Activated CD4-positive, alpha-beta T cell treated with anti-CD3 and anti-CD28 coated beads, Interleukin-2, amount 50 U/mL, for 24 hours (primary cell): ENCODE measurements around the gene CDCA7.
"Not testable (repeated sequence)": the region's sequence is repeated elsewhere in the genome, so short reads cannot be mapped to it uniquely, and the experiment has no call there.

Experiments used
- DNase-seq, 2 donors: peaks; one replicate each; pipeline ENCODE4 v3.0.0-alpha.2; 2020; ENCODE audit warnings: low read depth in 1 of 2, low spot score in 1 of 2

The CDCA7 gene

DNA sequence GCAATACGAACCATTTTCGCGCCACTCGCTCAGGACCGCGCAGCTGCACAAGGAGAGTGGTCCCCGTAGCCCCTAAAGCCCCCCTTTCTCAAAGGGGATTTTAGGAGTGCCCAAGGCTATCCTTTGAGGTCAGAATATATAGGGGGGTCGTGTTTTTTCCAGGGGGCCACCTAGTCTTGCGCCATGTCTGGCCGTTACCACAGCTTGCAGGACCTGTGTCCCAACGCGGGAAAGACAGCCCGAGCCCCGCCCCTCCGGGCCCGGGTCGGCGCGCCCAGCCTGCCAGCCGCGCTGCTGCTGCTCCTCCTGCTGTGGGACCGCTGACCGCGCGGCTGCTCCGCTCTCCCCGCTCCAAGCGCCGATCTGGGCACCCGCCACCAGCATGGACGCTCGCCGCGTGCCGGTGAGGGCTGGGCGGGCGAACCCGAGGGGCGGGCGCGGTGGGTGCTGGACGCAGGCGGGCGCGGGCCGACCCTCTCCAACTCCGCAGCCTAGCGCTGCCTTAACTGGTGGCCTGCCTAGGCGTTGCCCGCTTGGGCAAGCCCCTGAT is at the start of gene CDCA7:
Gene CDCA7 (plus strand): TSS at position 291 of the 550 bp plus-strand sequence. CDS start 92 bp downstream, at position 383.
- DNase-seq: peak; percentile 43 to 47

- no peak for DNase-seq
Observed at GRCh38 chr2:173305303-173305702, 49.4 kb upstream of the CDCA7 start.

DNA sequence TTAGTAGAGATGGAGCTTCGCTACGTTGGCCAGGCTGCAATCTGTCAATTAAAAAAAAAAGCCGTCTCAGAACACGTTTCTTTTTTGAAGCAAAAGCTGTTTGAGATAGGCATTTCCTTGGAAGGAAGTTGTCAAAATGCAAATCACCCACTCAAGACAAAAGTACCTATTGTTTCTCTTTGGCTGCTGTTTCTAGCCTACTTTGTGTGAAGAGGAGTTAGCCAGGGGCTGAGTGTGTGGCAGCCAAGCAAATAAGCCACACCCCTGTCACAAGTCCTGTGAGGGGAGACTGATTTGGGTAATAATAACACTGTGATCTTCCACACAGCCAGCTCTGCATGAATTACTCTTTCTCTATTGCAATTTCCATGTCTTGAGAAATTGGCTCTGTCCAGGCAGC is 47.4 kb upstream of the CDCA7 start:
- DNase-seq: no peak

DNA sequence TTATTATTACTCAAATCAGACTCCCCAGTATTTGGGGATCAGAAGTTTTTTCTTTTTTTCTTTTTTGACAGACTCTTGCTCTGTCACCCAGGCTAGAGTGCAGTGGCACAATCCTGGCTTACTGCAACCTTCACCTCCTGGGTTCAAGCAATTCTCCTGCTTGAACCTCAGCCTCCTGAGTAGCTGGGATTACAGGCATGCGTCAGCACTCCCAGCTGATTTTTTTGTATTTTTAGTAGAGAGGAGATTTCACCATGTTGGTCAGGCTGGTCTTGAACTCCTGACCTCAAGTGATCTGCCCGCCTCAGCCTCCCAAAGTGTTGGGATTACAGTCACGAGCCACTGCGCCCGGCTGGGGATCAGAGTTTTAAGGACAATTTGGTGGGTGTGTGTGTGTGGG is 45.3 kb upstream of the CDCA7 start:
- DNase-seq: not testable (repeated sequence)

DNA sequence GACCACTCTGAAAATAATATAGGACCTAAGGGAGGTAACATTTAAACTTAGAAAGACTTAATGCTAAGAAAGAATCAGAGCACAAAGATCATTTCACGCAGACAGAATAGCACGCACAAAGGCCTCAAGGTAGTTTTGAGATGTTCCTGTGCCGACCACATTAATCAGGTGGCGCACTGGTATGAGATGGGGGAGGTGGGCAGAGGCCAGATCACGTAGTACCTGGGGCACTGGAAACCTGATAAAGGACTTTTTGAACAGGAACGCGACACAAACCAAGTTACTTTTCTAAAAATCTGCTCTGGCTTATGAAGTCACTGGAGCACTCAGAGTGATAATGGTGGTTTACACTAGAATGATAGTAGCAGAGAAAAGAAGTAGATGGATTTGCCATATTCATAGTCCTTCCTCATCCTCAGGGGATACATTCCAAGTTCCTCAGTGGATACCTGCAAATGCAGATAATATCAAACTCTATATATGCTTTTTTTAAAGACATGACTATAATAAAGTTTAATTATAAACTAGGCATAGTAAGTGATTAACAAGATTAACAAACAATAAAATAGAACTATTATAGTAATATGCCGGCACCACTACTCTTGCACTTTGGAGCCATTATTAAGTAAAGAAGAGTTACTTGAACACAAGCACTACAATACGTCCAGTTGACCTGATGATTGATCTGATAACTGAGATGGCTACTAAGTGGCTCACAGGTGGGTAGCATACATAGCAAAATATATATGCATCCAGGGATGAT is 42.6 kb upstream of the CDCA7 start:
- no peak for DNase-seq

DNA sequence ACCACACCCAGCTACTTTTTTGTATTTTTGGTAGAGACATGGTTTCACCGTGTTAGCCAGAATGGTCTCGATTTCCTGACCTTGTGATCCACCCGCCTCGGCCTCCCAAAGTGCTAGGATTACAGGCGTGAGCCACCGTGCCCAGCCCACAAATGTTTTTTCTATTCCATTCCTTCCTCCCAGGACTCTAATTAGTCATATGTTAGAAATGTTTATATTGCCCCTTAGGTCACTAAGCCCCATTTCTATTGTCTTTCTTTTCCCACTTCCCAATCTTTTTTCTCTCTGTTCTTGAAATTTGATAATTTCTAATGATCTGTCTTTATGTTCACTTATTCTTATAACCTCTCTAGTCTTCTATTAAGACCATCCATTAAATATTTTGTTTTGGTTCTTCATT is 31.3 kb upstream of the CDCA7 start:
- DNase-seq: no peak

GRCh38 chr2:173326806-173327205 is 27.9 kb upstream of the CDCA7 start:
- no peak for DNase-seq

GRCh38 chr2:173327421-173327820 is 27.3 kb upstream of the CDCA7 start:
- DNase-seq: no peak

DNA sequence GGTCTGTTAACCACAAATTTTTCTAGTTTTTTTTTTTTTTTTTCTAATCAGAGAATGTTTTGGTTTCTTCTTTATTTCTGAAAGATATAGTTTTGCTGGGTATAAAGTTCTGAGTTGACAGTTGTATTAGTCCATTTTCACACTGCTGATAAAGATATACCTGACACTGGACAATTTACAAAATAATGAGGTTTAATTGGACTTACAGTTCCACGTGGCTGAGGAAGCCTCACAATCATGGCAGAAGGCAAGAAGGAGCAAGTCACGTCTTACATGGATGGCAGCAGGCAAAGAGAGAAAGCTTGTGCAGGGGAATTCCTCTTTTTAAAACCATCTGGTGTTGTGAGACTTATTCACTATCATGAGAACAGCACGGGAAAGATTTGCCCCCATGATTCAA is 21.7 kb upstream of the CDCA7 start:
- DNase-seq: not testable (repeated sequence)

GRCh38 chr2:173339807-173340206 is 14.9 kb upstream of the CDCA7 start:
- DNase-seq: no peak

DNA sequence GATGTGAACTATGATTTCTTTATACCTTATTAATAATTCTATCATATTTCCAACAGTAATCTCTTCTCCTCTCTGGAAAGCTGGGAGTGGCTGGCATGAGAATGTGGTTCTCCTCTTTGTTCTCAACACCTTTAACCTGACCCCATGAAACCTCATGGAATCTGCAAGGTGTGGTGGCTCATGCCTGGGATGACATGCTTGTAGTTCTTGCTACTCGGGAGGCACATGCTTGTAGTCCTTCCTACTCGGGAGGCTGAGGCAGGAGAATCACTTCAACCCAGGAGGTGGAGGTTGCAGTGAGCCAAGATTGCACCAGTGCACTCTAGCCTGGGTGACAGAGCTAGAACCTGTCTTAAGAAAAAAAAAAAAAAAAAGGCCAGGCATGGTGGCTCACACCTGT is 10.8 kb upstream of the CDCA7 start:
- DNase-seq: no peak

GRCh38 chr2:173346035-173346434 is 8.6 kb upstream of the CDCA7 start:
- no peak for DNase-seq

GRCh38 chr2:173347305-173348168 is 7.1 kb upstream of the CDCA7 start:
- DNase-seq: no peak

- no peak for DNase-seq
Observed at GRCh38 chr2:173349287-173349686, 5.4 kb upstream of the CDCA7 start.

GRCh38 chr2:173350383-173350782 is 4.3 kb upstream of the CDCA7 start:
- no peak for DNase-seq

- no peak for DNase-seq
Observed at GRCh38 chr2:173351879-173352278, 2.8 kb upstream of the CDCA7 start.

- DNase-seq: no peak
Observed at GRCh38 chr2:173353556-173353955, 1.1 kb upstream of the CDCA7 start.

GRCh38 chr2:173354073-173354581 is 545 bp upstream of the CDCA7 start:
- DNase-seq: no peak

- DNase-seq: peak in 1 of 2 donors; percentile 12
Observed at GRCh38 chr2:173355132-173355865, 627 bp downstream of the CDCA7 start.

DNA sequence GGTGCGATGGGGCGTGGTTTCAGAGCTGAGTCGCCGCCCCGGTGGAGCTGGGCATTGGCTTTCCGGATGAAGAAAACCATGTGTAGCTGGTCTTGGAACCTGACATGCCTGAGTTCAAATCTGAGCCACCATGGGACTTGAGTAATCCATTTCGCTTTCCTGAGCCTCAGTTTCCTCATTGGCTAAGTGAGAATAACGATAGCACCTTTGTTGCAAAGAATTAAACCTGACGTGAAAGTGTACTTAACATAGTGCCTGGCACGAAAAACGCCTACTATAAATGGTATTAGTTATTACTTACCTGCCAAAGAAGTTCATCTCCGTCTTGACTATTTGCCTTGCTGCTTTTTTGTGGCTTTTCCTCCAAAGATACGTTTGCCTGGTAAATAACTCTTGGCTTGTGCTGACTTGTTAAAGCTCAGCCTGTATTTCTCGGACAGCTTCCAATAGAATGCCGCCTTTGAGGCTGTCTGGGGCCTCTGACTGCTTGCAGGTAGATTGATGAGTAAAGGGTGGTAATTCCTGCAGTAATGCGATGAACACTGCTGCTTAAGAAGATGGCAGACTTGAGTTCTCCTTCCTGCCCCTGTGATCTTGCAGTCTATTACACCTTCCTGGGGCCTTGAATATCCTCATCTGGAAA is 1.3 kb downstream of the CDCA7 start:
- DNase-seq: no peak

- DNase-seq: no peak
Observed at GRCh38 chr2:173357346-173357745, 2.7 kb downstream of the CDCA7 start.
